Kidney glomerular epithelial cell (primary cell): ENCODE data around the gene HDAC4.

ENCODE experiments used
- DNase-seq: peaks from one replicate; lab custom pipeline; 2025; lab: John Stamatoyannopoulos, UW

The HDAC4 gene

GRCh38 chr2:239348563-239349452 lies 52.0 kb downstream of the HDAC4 start:
- no peak for DNase-seq

DNA sequence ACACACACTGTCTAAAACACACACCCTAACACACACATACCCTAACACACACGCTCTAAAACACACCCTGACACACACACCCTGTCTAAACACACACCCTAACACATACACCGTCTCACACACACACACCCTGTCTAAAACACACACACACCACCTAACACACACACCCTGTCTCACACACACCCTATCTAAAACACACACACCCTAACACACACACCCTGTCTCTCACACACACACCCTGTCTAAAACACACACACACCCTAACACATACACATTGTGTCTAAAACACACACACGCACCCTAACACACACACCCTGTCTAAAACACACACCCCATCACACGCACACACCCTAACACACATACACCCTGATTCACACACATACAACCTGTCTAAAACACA lies 54.1 kb downstream of the HDAC4 start:
- DNase-seq = no peak

DNA sequence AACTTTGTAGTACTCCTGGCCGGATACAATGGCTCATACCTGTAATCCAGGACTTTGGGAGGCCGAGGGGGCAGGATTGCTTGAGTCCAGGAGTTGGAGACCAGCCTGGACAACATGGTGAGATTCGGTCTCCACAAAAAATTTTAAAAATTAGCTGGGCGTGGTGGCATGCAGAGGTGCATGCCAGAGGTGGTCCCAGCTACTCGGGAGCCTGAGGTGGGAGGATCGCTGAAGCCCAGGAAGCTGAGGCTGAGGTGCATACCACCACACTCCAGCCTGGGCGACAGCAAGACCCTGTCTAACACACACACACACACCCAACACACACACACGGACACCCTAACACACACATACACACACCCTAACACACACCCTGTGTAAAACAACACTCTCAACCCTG lies 55.6 kb downstream of the HDAC4 start:
- DNase-seq = no peak

DNA sequence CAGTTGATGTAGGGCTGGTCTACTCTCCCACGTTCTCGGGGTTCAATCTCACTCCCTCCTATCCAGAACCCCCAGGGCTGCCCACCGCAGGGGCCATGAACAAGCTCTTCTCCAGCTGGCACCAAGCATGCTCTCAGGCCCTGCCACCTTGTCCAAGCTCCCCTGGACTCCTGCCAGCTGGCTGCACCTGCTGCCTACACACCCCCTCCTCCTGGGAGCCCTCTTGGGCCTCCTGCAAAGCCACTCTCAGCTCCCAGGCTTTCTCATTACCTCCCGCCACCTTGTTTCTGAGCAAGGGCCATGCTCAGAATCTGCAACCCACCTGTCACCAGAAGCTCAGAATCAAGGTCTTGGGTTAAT lies 56.0 kb downstream of the HDAC4 start:
- DNase-seq = no peak

- no peak for DNase-seq
These were observed 56.6 kb downstream of the HDAC4 start for GRCh38 chr2:239343946-239344856.

- DNase-seq = no peak
These were observed 57.4 kb downstream of the HDAC4 start for GRCh38 chr2:239343460-239343859.

GRCh38 chr2:239341840-239342239 lies 59.0 kb downstream of the HDAC4 start:
- no peak for DNase-seq

GRCh38 chr2:239341146-239341732 lies 59.6 kb downstream of the HDAC4 start:
- no peak for DNase-seq

DNA sequence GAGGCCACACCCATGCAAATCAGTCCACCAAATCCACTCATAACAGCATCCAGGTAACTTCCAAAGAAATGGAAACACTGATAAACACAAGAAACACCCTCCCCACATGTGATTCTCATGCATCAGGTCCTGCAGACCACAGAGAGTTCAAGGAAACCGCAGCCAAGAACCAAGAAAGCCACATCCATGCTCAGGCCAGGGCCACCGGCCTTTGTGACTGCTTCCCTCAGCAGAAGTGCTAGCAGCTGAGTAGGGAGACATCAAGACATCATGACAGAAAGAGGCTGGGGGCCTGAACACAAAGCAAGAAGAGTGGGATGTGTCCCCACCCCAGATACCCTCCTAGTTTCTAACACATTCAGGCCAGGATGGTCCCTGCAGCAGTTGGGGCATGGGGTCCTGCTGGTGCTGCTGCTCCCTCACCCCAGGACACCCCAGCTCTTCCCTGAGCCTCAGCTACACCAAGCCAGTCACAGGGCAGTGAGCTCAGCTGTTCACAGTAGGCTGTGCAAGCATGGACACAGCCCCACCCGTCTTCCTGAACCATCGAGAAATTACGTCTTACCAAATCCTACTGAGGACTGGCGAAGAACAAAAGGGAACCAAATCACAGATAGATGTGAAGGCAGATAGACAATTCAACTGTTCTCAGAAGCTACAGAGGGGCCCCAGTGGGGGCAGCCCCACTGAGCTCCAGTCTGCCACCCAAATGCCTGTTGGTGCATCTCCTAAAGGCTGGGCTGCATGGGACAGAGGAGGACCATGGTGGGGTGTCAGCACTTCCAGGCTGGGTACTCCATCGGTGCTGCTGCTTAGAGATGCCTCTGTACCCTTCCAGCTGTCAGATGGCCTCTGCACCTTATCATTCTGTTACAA lies 60.9 kb downstream of the HDAC4 start:
- DNase-seq = no peak

- DNase-seq = no peak
These were observed 61.6 kb downstream of the HDAC4 start for GRCh38 chr2:239339241-239339640.

DNA sequence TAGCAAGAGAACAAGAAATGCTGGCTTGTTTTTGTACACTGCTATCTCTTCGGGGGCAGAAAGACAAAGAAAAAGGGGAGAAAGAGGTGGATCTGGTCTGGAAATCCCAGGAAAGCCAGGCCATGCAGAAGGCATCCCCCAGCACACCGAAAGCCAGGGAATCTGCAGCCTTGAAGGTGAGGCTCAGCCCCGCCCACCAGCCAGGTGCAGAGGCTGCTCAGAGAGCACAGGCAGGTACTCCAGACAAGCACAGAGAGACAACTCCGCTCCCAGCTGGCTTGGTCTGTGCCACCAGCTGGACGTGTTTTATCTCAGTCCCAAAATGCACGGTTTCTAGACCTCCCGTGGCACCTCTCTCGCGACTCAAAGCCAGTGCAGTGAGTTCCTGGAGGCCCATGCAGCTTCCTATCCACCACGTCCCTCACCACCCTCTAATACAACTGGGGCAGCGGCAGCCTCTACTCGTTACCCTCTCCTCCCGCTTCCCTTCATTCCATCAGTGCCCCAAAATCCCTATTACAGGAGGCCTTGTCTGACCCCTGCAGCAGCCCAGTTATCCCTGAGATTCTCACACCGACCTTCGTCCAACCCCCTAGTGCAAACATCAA lies 62.8 kb downstream of the HDAC4 start:
- DNase-seq = no peak

GRCh38 chr2:239337122-239337876 lies 63.5 kb downstream of the HDAC4 start:
- no peak for DNase-seq

DNA sequence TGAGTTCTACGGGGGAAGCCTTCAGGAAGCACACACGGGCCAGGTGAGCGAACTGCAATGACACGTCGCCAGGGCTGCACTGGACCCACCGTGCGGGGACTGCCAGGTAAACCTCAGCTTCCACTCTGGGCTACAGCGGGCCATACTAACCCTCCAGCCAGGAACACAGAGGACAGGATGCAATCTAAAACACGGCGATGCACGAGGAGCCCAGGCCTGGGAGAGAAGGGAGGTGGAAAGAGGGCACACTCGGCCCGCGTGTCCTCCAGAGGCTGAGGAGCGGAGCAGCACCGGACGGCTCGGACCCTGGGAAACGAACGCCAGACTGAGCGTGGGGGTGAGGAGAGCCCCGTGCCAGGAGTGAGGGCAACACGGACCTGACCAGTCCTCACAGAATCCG lies 69.3 kb downstream of the HDAC4 start:
- DNase-seq = no peak

DNA sequence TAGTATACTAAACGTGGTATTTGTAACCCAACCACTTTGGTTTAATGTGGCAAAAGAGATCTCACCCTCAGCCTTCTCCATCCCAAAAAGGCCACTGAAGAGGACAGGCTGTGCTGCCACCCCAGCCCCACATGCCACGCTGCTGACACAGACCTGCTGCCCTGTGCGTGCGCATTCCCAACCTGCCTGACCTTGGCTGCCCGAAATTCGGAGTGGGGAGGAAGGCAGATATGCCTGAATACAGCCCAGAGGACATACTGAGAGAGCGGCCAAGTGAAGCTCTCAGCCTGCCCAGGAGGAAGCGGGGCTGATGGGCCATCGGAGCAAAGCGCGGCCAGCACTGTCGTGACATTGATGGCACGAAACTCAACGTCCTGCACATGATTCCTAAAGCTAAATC lies 70.0 kb downstream of the HDAC4 start:
- DNase-seq = no peak

- DNase-seq = no peak
These were observed 70.7 kb downstream of the HDAC4 start for GRCh38 chr2:239329972-239330572.

DNA sequence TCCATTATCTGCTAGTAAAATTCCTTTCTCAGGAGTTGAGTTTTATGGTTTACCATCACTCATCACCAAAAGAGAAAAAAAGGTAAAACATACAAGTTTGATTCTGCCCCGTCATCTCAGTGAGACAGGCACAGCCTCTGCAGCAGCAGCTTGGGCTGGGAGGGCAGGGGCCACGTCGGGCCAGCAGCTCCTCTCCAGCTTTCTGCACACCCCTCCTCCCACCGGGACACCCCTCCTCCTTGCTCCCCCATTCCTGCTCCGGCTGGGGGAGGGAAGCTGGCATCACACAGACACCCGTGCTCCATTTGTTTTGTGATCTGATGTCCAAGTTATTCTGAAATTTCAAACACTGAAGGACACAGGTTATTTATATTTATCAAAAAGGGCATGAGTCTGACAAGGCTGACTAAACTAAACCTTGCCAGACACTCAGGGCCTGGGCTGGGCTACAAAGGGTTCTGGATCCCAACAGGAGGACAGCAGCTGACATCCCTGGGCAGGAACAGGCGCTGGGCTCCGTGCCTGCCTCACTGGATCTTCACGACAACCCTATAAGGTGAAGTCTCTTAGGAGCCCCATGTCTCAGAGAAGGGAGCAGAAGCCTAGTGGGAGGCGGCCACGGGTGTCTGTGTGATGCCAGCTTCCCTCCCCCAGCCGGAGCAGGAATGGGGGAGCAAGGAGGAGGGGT lies 71.4 kb downstream of the HDAC4 start:
- no peak for DNase-seq

DNA sequence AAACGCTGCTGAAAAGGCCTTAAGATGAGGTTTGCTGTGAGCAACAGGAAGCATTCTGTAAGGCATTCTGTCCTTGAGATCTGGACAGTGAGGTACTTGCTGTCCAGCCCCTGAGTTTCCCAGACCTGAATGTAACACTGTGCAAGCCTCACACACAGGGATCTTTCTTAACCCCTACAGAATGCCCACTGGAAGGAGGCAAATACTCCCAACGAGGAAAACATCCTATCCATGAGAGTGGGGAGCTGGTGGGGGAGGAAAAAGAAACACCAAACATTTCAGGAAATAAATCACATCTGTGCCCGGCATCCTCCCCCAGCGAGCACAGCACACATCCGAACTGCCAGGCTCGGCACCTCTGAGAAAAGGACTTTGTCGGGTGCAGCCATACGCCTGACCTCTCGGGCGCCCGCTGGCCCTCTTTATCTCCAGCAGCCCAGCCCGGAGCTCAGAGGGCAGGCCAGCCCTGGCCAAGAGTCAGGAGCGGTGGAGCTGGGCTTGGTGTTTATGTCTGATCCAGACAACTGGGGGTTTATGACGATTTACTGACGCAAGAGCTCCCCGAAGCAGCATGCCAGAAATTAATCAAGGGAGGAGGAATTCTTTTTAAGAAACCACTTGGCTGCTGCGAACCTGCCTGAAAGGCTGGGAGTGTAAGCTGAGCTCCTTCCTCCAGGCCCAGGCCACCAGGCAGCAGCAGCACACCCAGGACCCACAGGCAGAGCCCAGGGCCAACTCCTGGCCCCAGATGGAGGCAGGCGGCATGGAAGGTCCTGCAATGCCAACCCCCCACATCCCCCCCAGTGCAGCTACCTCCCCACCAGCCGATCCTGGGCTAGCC lies 72.2 kb downstream of the HDAC4 start:
- peak; percentile 39 for DNase-seq

DNA sequence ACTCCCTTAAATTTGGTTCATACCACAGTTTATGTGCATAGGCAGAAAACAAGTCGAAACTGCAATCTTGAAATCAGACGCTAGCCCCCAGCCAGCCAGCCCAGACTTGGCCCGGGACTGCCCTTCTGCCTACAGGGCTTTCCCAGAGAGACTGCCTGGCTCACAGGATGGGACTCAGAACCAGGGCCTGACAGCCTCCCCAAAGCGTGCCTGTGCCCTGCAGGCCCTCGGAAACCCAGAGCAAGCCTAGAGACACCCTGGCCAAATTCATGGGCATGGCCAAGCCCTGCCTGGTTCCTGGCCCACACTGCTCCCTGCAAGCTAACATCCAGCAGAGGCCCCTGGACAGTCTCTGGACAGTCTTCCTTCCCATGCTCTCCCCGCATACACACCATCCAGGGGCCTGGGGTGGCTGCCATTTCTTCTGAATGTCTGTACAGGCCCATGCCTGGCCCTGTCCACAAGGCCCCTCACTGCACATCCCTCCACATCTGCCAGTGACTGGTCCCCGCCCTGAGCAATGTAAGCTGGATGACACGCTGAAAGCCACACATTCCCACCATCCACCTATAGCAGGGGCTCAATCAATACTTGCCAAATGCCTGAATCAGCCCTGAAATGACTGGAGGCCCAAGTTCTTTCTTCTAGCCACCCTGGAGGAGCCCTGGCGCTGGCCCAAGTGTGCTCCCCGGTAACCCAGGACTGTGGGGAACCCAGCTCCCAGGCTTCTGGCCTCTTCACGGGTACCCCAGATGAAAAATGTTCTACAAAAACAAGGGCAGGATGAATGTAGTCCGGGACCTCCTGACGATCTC lies 73.1 kb downstream of the HDAC4 start:
- no peak for DNase-seq
